HG03432 (cell line): ENCODE measurements around the gene AFDN.

ENCODE experiments used
- ATAC-seq: cut with Tn5 transposase; IDR thresholded peaks from one replicate; pipeline ENCODE4 v1.9.1; 2021; ENCODE audit warnings: mild to moderate bottlenecking, moderate library complexity; ENCODE audit not compliant: unreplicated experiment

AFDN gene

DNA sequence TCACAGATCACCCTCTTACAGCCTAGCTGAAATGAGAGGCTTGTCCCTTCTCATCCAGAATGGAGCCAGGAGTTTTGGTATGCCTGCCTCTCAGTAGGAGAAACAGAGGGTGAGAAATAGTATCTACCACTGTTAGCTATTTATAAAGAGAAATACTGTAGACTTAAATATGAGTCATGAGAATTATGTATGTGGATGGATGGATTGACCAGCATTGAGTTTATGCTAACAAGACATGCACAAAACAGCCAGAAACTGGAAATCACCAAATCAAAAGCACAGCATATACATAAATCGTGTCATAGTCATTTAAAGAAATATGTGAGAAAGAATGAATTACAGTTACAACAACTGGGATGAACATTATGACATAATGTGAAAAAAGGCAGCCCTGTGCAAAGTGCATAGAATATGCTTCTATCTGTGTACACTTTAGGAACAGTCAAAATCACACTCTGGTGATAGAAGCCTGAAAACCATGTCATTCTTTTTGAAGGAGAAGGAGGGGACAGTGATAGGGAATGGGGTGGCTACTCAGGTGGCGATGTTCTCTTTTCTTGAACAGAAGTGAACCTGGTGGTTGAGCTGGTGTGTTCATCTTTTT lies 90.9 kb downstream of the AFDN start:
- ATAC-seq, result no peak

DNA sequence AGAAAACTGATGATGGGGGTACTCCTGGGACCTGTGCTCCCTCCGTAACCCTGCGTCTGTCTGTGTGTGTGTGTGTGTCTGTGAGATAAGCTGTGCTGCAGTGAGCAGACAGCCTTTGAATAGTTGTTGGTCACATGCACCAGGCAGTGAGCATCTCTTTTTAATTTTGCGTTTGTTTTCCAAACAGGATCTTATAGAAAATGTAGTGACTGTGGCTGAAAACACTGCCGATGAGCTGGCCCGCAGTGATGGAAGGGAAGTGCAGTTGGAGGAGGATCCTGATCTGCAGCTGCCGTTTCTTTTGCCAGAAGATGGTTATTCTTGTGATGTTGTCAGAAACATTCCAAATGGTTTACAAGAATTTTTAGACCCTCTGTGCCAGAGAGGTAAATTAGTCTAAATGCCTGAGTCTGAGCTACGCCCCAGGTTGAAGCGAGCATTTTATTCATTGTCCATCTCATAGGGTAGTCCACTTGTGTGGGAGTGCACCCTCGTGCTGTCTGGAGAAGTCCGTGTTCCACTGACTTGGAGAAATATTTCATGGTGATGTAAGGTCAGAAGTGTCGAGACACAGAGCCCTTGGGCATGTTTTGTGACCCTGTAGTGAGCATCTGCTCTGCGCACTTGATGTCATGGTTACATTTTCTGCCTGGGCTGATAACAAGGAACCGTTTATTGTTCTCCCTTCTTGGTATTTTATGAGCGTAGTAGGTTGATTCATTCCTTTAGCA lies 92.0 kb downstream of the AFDN start:
- ATAC-seq, result no peak

DNA sequence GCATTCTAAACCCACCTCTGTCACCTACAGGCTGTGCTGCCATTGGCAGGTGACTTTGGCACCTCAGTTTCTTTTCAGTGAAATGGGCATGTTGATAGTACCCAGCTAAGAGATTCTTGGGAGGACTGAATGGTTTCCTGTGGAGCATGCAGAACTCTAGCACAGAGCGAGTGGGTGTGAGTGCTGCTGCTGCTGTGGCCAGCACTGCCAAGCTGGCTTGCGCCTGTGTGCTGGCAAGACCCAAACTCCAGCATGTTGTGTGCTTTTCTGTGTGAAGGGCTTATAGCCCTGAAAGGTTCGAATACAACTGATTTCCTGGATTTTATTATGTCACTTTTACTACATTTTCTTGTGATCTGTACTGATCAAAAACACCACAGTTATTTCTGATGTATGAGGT lies 92.6 kb downstream of the AFDN start:
- no peak for ATAC-seq

DNA sequence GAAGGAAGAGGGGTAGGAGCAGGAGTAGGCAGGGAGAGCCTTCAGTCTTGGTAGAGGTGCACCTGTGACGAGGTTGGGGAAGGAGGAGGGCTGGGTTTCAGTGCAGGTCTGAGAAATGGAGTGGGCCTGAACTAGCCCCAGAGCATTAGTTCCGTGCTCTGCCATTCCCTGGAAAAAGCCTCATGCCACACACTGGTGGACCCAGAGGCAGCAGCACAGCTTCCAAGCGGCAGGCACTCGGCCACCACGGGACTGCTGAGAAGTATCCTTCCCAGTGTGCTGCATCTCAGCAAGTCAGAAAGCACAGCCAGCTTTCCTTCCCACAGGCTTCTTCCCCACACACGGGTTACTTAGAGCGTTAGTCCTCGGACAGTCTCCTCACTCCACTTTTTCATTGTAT lies 93.5 kb downstream of the AFDN start:
- ATAC-seq, result no peak

DNA sequence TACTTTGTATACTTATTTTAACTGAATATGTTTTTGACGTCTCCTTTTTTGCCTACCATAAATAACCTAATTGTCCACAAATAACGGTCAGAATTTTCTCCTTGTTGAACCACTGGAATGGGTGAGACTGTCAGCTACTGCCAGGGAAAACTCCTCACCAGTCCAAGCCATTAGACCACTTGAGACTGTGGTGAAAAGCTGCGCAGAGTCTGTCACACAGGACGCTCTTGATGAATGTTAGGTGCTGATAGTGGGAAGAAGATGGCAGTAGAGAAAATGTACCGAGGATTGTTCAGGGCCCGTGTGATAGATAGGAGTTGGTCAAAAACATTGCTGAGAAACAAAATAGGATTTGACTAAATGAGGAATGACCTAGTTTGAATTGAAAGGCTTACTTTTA lies 95.1 kb downstream of the AFDN start:
- no peak for ATAC-seq

DNA sequence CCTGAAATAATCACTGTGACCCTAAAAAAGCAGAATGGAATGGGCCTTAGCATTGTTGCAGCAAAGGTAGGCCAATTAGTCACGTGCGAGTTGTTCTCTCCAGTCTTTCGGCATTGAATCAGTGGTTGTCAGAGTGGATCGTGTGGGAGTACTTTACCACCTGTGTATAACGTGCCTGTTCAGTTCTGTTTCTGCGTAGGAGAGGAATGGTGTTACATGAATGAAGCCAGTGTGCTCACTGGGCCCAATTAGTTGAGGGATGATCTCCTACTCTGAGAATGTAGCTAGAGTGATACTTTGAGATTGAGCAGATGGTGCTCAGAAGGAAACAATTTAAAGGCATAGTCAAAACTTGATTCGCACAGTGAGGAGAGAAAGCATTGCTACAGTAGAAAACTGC lies 98.3 kb downstream of the AFDN start:
- ATAC-seq, result no peak

DNA sequence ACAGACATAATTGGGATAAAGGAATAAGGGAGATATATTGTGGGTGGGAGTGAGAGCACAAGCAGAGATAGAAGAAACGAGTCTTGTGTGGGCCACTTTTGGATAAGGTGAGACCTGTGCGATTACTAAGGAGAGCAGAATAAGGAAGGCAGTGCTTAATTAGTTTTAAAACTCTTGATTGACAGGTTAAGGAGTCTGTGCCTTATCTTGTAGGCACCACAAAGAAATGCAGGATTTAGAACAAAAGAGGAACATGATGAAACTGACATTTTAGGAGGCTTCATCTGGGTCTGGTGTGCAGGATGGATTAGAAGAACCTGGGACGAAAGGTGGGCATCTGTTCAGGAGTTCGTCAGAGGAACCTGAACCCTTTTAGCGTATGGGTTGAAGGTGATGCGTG lies 100.5 kb downstream of the AFDN start:
- ATAC-seq, result no peak

DNA sequence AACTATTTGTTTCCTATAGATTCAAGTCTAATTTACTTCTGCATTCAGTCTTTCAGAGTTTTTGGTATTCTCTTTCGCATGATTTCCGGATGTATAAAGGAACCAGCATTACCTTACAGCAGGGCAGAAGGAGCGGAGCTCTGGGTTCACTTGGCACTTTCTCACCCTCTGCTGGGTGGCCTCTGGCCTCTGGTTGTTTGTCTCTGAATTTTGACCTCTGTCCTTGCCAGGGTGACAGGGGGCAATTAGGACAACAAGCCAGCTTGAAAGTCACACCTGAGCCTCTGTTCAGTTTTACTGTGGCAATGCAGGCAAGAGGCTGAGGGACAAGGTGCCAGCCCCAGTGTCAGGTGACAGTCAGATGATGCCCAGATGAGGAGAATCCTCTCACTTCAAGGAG lies 101.4 kb downstream of the AFDN start:
- no peak for ATAC-seq

DNA sequence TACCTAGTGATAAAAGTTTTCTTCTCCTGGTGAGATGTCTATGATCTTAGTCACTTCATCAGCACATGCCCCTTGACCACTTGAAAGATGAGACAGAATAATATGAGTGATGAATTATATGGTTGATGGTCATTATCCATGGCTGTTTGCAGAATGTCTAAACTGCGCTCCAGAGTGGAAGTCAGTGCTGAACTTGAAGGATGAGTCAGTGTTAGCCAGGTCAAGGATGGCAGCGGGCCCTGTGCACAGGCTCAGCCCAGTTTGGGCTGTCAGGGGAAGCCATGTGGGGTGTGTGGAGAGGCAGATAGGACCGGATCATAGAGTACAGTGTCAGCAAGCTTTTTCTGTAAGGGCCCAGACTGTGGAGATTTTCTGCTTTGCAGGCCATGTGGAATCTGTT lies 103.6 kb downstream of the AFDN start:
- no peak for ATAC-seq

DNA sequence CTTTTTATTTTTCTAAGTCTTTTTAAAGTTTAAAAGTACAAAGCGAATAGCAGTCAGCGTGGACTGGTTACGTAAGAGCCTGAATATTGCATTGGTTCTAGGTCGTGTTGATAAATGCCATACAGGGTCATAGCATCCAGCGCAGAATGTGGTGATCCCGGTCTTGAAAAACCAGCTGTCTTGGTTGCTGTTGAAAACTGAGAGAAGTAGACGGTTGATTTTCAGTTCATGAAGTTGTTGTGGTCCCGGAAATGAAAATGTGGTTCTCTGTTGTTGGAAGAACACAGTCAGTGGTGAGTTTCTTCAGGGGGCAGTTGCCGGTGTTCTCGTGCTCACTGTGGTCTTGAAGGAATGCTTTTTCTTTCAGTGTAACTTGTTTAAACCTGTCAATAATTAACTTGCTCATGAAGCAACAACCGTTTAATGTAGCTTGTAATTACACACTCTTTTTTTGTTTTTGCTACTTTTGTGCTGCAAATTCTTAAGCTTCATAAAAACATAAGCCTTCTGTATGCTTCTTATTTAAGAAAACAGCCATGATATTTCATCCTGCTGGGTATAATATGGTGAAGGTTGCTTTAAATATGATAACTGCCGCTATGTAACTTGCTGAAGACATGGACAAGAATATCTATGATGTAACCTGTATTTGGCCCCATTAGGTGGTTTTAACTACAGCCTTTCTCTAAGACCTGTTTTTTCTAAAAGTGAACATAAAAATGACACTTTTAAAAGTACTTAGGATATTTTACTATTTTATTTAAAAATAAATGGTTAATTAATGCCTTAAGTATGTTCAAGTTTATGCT lies 106.0 kb downstream of the AFDN start:
- no peak for ATAC-seq

DNA sequence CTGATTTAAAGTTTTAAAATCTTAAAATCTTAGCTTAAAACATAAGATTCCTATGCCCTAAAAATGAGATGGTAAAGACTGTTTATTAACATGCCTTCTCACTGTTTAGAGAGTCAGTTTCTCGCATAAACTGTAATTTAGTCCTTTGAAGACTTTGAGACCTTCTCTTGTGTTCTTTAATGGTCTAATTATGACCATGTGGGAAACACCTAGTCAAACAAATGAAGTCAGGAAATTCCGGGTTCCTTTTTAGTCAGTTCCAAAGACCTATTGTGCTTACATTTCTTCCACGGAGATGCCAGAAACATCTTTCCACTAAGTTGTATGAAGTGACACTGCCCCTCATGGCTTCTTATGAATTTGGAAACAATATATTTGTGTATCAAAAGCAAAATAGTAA lies 106.6 kb downstream of the AFDN start:
- no peak for ATAC-seq

DNA sequence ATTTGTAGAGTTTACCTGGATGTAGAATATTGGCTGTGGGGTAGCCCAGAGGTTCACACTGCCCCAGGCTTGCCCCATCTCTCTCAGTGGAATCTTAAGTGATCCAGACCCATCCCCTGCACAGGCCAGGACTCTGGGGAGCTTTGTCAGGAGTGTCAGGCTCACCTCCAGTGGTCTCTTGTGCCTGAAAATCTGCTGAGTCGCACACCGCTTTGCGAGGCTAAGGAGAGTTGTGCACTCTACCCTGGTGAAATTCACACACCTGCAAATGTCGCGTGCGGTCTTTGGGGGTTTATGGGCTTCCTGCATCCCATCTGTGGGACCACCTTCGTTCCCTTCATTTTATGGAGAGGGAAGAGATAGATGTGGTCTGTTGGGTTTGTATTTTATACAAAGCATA lies 107.1 kb downstream of the AFDN start:
- no peak for ATAC-seq

DNA sequence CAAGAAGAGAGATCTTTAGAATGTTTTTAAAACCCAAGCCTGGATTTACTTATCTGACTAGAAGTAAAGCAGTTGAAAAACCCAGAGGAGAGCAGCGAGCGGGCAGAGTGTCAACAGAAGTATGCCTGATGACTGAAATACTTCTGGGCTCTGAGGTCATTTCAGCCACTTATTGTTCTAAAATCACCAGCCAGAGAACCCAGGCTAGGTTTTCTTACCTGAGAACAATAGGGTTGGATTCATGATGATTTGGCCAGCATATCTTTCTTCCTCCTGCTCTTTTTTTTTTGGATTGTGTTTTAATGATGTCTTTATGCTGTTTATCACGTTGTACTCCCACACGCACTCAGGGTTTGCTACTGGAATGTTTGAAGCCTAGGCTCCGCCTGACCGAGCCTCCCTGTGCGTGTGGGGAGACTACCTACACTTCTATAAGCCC lies 107.7 kb downstream of the AFDN start:
- ATAC-seq, result no peak

DNA sequence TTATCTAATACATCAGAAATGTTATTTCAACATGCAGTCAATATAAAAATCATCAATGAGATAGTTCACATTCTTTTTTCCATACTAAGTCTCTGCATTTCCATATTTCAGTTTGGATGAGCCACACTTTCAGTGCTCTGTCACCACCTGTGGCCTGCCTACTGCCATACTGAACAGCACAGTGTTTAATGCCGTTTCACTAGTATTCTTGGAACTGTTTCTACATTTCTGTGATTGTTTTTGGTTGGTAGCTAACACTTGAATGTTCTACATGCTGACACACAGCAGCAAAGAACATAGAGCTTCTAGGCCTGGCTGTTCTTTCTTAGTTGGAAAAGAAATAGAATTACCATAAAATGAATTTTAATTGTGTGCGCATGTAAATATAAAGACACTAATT lies 109.3 kb downstream of the AFDN start:
- no peak for ATAC-seq

DNA sequence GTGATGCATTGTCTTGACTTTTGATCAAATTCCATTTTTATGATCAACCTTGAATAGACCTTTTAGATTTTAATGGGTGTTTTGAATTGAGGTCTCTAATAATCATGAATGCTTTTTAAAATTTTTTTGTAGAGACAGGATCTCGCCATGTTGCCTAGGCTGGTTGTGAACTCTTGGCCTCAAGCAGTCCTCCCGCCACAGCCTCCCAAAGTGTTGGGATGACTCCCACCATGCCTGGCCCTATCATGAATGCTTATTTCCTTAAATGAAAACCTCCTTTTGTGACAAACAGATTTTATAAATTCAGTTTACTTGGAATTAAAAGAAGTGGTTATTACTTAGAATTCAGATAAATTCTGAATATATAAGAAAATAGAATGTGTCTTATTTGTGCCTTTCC lies 110.6 kb downstream of the AFDN start:
- ATAC-seq, result no peak

DNA sequence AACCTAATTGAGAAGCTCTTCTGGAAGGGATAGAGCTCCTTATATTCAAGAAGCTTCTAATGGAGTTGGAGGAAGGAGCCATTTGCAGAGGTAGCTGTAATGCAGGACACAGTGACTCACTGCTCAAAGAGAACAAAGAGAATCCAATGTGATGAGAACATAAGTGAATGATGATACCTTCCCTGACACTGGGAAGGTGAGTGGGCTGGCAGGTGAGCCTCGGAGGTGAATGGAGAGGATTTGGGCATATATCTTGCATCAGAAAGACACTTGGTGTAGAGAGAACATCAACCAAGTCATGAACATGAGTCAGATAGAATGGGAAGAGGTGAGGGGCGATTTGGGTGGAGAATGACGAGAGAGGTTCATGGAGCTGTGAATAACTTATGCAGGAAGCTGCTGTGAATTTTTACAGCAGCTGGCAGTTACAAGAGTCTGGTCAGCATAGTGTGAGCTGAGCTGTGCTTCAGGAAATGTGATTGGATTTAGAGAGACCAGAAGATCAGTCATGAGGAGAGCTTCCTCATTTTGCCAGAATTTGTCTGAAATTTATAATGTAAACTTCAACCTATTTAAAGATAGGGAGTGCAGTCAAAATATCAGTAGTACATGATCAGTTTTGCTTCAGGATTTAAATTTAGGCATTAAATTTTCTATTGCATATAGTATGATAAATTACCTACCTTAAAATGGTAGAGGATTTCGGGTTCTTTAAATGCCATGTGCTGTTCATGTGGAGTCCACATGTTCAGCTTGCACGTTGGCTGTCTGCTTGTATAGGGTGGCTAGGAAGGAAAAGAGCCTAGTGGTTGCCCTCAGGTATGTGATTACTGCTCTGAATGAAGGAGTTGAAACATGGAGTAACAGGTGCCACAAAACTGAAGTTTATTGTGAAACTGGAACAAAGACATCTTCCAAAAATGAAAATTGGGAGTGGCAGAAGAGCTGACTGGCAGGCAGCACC lies 111.5 kb downstream of the AFDN start:
- no peak for ATAC-seq

DNA sequence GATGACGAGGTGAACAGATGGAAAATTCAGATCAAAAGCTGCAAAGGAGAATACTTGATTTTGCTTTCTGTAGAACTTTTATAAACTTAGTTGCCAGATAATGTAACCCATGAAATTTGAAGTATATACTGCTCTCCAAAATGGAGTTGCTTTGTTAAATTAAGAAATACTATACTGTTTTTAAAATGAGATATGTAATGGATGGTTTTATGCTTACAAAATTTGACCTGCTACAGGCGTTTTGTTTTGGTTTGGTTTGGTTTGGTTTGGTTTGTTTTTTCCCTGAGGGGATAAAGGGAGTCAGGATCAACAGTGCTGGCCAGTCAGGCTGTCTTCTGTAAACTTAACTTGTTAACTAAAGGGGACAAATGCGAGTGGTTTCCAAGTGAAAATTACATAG lies 115.1 kb downstream of the AFDN start:
- ATAC-seq, result no peak

DNA sequence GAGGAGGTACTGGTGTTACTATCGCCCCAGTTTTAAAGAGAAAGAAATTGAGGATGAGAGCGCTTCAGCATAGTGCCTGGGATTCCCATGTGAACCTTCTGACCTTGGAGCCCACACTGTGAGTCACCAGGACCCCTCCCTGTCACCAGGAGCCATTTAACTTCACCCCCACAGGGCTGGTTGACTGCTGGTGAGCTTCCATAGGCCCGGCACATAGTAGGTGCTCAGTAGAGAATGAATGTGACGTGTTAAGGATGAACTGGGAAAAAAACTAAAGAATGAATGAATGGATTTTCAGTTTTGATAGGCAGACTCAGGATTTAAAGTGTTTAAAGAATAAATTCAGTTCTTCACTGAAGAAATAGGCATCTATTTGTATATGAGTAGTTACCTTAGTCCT lies 117.4 kb downstream of the AFDN start:
- ATAC-seq, result no peak

DNA sequence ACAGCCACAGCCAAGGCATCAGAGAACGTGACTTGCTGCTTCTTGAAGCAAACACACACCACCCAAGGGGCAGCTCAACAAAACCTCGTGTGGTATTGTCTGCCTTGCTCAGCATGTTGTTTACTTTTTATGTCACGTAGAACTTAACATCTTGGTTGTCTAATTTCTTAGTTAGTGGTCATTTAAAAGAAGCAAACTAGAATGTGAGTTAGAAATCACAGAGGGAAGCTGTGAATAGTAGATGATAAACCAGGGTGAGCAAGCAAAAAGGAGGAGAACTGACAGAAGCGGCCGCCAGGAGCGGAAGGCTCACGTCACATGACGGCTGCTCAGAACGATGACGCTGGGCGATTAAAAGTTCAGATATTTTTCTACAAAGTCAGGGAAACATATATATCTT lies 119.3 kb downstream of the AFDN start:
- ATAC-seq, result no peak

DNA sequence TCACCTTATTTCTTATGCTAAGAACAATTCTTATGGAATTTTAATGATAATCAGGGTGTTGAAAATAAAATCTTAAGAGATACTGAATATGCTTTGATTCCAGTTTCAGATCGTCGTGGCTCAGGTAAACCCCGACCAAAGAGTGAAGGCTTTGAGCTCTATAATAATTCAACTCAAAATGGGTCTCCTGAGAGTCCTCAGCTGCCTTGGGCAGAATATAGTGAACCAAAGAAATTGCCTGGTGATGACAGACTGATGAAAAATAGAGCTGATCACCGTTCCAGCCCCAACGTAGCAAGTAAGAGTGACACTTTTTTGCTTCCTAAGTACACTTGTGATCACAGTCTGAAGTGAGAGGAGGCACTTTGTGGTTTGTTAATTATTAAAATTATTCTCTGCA lies 119.9 kb downstream of the AFDN start:
- ATAC-seq, result no peak

DNA sequence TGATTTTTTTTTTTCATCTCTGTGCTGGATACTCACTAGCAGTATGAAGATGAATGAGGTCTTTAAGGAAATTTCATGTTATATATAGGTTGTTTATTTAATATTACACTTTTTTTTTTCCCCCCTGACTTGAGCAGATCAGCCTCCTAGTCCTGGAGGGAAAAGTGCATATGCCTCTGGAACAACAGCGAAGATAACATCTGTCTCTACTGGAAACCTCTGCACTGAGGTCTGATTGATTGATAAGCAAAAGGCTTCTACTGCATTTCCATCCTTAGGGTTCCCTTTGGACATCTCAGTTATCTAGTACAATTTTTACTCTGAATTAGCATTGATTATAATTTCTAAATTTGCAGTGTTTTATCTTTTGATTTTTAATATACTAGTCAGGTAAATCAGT lies 121.0 kb downstream of the AFDN start:
- ATAC-seq, result no peak
